HG02571 (cell line): ENCODE results near the gene SPZ1.
"Not testable (repeated sequence)": the region's sequence is repeated elsewhere in the genome, so short reads cannot be mapped to it uniquely, and the experiment has no call there.

Experiments used
- ATAC-seq: cut with Tn5 transposase; IDR thresholded peaks from one replicate; pipeline ENCODE4 v1.9.1; 2021; ENCODE audit warnings: mild to moderate bottlenecking, moderate library complexity; ENCODE audit not compliant: unreplicated experiment

SPZ1 gene

DNA sequence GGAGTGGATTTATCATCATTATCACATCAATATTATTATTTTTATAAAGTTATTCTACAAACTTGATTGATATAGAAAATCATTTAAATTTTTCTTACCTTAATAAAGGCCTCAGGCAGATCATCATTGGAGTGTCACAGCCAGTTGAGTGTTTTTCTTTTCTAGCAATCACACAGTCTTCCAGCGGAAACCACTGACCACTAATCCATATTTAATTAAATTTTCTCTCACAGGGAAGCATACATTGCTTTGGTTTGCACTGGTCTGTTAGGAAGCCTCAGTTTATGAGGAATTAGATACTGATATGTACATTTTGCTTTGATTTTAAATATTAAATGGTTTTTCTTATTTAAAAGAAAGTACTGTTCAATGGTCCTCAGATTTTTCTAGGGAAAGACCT lies 6.7 kb downstream of the SPZ1 start:
- ATAC-seq, result no peak

DNA sequence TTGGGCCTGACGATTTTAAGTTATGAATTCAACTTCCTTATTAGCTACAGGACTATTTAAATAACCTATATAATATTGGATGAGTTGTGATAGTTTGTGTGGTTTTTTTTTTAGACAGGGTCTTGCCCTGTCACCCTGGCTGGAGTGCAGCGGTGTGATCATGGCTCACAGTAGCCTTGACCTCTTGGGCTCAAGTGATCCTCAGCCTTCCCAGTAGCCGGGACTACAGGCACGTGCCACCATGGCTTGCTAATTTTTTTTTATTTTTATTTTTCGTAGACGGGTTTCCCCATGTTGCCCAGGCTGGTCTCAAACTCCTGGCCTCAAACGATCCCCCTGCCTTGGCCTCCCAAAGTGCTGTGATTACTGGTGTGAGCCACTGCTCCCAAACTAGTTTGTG lies 17.6 kb downstream of the SPZ1 start:
- no peak for ATAC-seq

DNA sequence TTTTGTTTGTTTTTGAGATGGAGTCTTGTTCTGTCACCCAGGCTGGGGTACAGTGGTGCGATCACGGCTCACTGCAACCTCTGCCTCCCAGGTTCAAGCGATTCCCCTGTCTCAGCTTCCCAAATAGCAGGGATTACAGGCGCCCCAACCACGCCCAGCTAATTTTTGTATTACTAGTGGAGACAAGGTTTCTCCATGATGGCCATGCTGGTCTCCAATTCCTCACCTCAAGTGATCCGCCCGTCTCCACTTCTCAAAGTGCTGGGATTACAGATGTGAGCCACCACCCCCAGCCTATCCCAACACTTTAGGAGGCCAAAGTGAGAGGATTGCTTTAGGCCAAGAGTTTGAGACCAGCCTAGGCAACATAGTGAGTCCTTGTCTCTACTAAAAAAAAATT lies 19.3 kb downstream of the SPZ1 start:
- ATAC-seq, result no peak

DNA sequence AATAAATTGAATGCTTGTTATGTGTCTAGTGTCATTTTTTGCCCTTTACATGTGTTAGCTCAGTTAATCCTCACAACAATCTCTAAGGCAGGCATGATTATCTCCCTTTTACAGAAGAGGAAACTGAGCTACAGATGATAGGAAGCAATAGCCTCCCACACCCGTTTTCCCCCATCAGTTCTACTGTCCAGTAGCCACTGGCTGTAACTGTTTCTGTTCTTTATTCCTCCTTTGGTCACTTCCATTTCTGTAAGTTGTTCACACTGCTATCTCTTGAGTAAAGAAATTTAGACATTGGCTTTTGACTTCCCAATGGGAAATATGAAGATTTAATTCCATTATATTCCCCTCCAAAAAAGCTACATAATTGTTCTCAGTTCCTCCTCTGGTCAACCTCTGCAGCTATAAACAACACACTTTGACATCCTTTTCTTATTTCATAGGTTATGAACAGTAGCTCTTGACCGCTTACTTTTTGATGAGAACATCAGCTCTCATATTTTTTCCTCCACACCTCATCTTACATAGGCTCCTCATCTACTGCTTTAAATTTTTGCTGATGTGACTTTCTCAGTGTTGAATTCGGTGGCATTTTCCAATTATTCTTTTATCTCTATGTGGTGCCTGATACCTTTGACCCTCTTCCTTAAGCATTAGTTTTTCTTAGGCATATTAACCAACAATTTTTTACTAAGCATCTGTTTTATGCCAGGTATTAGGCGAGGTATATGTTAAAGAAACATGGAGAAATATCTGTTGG lies 21.4 kb downstream of the SPZ1 start:
- ATAC-seq, result no peak

- ATAC-seq, result no peak
Measured at GRCh38 chr5:80343067-80343466, 23.3 kb downstream of the SPZ1 start.

- no peak for ATAC-seq
Measured at GRCh38 chr5:80346055-80346454, 26.3 kb downstream of the SPZ1 start.

GRCh38 chr5:80348171-80348570 lies 28.4 kb downstream of the SPZ1 start:
- ATAC-seq, result no peak

DNA sequence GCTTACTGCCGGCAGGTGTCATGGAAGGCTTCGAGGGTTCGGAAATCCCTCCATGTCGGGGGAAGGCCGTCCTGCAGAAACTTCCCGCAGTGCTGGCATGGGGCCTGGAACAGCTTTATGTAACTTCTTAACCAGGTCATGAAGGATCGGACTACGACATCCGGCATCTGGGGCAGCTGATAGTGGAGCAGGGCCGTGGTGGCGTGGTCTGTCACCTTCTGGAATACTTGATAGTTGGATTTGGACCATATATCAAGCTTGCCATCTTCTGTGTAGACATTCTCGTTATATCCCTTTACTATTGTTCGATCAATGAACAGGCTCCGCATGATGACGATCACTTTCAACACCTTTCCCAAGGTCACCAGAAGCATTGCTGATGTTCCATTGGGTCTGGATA lies 31.2 kb downstream of the SPZ1 start:
- ATAC-seq, result not testable (repeated sequence)

- ATAC-seq, result no peak
Measured at GRCh38 chr5:80355686-80356085, 35.9 kb downstream of the SPZ1 start.

GRCh38 chr5:80357671-80358070 lies 37.9 kb downstream of the SPZ1 start:
- ATAC-seq, result no peak

- no peak for ATAC-seq
Measured at GRCh38 chr5:80360914-80361444, 41.2 kb downstream of the SPZ1 start.

- ATAC-seq, result no peak
Measured at GRCh38 chr5:80364892-80365291, 45.1 kb downstream of the SPZ1 start.

DNA sequence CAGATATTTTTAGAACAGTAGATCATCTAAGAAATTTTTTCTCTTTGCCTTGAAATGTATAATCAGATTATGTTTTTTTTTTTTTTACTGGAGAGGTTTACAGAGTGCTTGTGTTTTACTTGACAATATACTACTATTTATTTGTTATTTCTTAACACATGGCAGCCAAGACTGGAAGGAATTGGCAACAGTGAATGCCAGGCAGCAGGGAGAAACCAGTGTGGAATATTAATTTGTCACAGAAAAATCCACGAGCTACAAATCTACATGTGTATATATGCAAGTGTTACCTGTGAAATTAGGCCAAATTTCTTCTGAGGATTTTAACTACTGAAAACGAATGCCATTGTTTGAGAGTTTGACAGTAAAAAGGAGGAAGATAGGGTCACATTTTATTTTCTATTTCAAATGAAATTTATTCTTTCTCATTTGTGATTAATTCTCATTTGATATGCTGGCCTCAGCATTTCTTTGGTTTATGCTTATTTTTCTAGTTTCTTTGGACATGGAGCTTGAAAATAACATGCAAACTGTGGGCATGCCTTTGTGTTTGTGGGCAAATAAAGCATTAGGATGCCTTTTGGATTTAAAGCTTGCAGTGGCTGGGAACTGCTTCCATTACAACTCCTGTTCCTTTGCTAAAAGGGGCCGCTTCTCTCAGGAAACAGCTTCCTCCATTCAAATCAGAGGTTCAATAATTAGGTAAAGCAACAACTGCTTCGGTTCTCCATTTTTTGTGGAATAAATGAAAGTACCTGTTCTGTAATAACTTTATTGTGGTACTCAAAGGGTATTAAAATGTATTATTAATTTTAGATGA lies 49.1 kb downstream of the SPZ1 start:
- ATAC-seq, result no peak

- ATAC-seq, result no peak
Measured at GRCh38 chr5:80369521-80369920, 49.7 kb downstream of the SPZ1 start.

- no peak for ATAC-seq
Measured at GRCh38 chr5:80370390-80370789, 50.6 kb downstream of the SPZ1 start.
